Urinary bladder (tissue), 4 donors: ENCODE data around the gene BDKRB2. TPM values are rescaled to one million over a fixed set of nuclear protein-coding genes. Genes with fewer than 3 reads are reported as not detected.

Experiments
- DNase-seq: peaks from one replicate; pipeline ENCODE4 v3.0.0-alpha.2; 2015; ENCODE audit errors: extremely low spot score
- H3K27ac ChIP-seq: one replicate; pipeline ENCODE4 v1.5.1; 2013; ENCODE audit warnings: low read depth, mild to moderate bottlenecking, moderate library complexity
- H3K36me3 ChIP-seq: one replicate; pipeline ENCODE4 v1.6.1; 2013; ENCODE audit warnings: mild to moderate bottlenecking, moderate library complexity; ENCODE audit not compliant: insufficient read depth
- H3K4me1 ChIP-seq: one replicate; pipeline ENCODE4 v1.6.1; 2013; ENCODE audit warnings: mild to moderate bottlenecking, moderate library complexity; ENCODE audit not compliant: insufficient read depth
- H3K4me3 ChIP-seq: one replicate; pipeline ENCODE4 v1.5.1; 2013; ENCODE audit warnings: low read depth, low read length
- WGBS: extraction: QIAGEN DNeasy Blood & Tissue Kit; methylation state at CpG from one replicate; pipeline ENCODE4 v1.1.7; 2013; 5-methylcytosine and 5-hydroxymethylcytosine counted together
- polyA plus RNA-seq: library from polyadenylated mRNA; stranded (reverse); fragments of 200-250 nt; gene quantifications from one replicate; pipeline ENCODE4 v1.2.3, GENCODE V29; 2013
- total RNA-seq: library from RNA; depleted of rRNA; stranded (reverse); fragments of >200 nt; gene quantifications from one replicate; pipeline ENCODE4 v1.2.3, GENCODE V29; 2014
- donor health status: healthy with polysubstance abuse.
- donor health status: healthy.

Gene BDKRB2
- total RNA-seq, result 10.5 TPM
- polyA plus RNA-seq, result 30.5 TPM

DNA sequence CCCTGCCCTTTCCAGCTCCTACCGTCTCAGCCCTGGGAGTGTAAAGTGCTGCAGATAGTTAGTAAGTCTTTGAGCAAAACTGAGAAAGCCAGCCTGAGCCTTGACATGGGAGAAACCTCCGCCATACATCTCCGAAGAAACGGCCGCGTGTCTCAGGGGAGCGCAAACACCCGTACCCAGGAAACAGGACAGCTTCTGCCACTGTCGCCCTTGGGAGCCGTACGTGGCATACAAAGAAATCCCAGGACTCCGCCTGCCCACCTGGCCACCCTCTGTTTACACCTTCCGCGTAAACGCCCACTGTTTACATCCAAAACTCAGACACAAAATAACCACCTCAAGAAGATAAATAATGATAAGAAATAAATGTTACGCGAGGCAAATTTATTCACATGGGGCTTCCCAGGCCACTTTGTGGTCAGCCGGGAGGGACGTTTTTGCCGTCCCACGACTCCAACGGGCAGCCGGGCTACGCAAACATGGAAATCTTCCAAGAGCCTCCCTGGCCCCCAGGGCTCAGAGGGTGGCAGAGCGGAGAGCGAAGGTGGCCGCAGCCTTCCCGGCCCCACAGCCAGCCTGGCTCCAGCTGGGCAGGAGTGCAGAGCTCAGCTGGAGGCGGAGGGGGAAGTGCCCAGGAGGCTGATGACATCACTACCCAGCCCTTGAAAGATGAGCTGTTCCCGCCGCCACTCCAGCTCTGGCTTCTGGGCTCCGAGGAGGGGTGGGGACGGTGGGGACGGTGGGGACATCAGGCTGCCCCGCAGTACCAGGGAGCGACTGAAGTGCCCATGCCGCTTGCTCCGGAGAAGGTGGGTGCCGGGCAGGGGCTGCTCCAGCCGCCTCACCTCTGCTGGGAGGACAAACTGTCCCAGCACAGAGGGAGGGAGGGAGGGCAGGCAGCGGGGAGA is at the start of gene BDKRB2:
Gene BDKRB2 (plus strand): TSS at position 689 of the 908 bp plus-strand sequence. CDS start 32,269 bp downstream, outside the sequence.
- Histone ChIP-seq H3K4me3 (peak within 1 kb of the TSS; percentile 45), H3K36me3 (no peaks in the 10 kb centered on the region), H3K27ac (peak within 1 kb of the TSS; percentile 69), H3K4me1 (no peaks in the 10 kb centered on the region)
- DNase-seq, result peak; percentile 70
- WGBS, result 5% methylated on average over 41 of the region's 41 CpGs

- Histone ChIP-seq H3K4me3 (no peak overlapping the region), H3K36me3 (no peaks in the 10 kb centered on the region), H3K27ac (no peak overlapping the region), H3K4me1 (no peaks in the 10 kb centered on the region)
- WGBS, result 96% methylated on average over 2 of the region's 2 CpGs
- DNase-seq, result no peak
Observed at GRCh38 chr14:96154900-96155299, 49.7 kb upstream of the BDKRB2 start.

GRCh38 chr14:96156804-96157760 is 47.6 kb upstream of the BDKRB2 start:
- DNase-seq, result no peak
- Histone ChIP-seq H3K36me3 (no peaks in the 10 kb centered on the region), H3K4me3 (no peak overlapping the region), H3K4me1 (no peaks in the 10 kb centered on the region), H3K27ac (no peak overlapping the region)
- WGBS, result 81% methylated on average over 7 of the region's 7 CpGs

DNA sequence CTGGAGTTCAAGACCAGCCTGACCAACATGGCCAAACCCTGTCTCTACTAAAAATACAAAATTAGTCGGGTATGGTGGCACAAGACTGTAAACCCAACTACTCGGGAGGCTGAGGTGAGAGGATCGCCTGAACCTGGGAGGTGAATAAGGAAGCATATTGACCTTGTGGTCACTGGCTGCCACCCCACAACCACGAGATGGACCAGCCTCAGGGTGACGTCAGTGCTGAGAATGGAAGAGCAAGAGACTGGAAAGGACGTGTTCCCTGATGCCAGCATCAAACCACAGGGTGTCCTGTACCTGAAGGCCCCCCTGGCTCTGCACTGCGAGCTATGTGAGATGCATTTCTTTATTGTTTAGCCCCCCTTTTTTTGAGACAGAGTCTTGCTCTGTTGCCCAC is 45.9 kb upstream of the BDKRB2 start:
- no peak for DNase-seq
- Histone ChIP-seq H3K36me3 (no peaks in the 10 kb centered on the region), H3K4me3 (no peak overlapping the region), H3K4me1 (no peaks in the 10 kb centered on the region), H3K27ac (no peak overlapping the region)
- 94% methylated on average over 7 of the region's 7 CpGs for WGBS

DNA sequence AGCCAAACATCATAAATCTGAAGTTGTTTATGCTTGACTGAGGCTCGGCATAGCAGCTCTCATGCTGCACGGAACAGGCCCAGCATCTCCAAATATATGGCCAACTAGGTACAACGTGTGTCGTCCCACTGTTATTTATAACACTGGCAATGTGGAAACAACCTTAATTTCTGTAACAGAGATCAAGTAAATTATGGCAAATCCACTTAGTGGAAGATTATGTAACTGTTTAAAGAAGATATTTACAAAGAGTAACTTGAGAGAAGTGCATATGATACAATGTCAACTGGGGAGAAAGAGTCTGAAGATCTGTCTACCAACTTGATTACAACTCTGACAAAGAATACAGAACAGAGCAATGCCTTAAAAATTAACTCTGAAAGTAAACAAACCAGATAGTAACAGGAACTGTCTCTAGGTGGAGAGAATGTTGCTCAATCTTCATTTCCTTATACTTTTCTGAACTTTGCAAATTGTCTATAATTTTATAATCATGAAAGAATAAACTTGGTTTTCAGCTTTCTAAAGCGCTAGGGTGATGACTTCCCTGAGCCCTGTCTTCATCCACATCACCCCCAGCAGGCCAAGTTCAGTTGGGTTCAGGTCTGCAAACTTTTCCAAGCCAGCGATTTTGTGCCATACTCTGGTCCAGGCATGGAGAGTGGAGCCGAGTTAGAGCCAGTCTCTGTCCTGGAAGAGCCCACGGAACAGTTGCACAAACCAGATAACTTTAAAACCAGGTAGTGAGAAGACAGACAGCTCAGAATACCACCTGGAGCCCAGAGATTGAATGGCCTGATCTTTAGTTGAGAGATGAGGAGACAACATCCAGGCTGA is 44.3 kb upstream of the BDKRB2 start:
- no peaks in the 10 kb centered on the region for H3K4me1 ChIP-seq
- no peak for DNase-seq
- 63% methylated on average over 8 of the region's 8 CpGs for WGBS
- H3K36me3 ChIP-seq, result no peaks in the 10 kb centered on the region
- no peak overlapping the region for H3K4me3 ChIP-seq
- peak overlapping the region; percentile 28 for H3K27ac ChIP-seq

GRCh38 chr14:96160913-96161310 is 43.7 kb upstream of the BDKRB2 start:
- H3K36me3 ChIP-seq, result no peaks in the 10 kb centered on the region
- H3K4me1 ChIP-seq, result no peaks in the 10 kb centered on the region
- 97% methylated on average over 4 of the region's 4 CpGs for WGBS
- no peak overlapping the region for H3K4me3 ChIP-seq
- peak overlapping the region; percentile 28 for H3K27ac ChIP-seq
- DNase-seq, result no peak

- DNase-seq, result no peak
- WGBS, result 95% methylated on average over 2 of the region's 2 CpGs
- no peak overlapping the region for H3K4me3 ChIP-seq
- H3K4me1 ChIP-seq, result no peaks in the 10 kb centered on the region
- no peaks in the 10 kb centered on the region for H3K36me3 ChIP-seq
- H3K27ac ChIP-seq, result no peak overlapping the region
Observed at GRCh38 chr14:96161636-96162035, 43.0 kb upstream of the BDKRB2 start.

- DNase-seq, result no peak
- H3K4me1 ChIP-seq, result no peaks in the 10 kb centered on the region
- no peak overlapping the region for H3K27ac ChIP-seq
- H3K36me3 ChIP-seq, result no peaks in the 10 kb centered on the region
- no peak overlapping the region for H3K4me3 ChIP-seq
- WGBS, result 97% methylated on average over 6 of the region's 6 CpGs
Observed at GRCh38 chr14:96162265-96162664, 42.4 kb upstream of the BDKRB2 start.

GRCh38 chr14:96162741-96163140 is 41.9 kb upstream of the BDKRB2 start:
- DNase-seq, result no peak
- no peak overlapping the region for H3K4me3 ChIP-seq
- H3K4me1 ChIP-seq, result no peaks in the 10 kb centered on the region
- H3K27ac ChIP-seq, result no peak overlapping the region
- no peaks in the 10 kb centered on the region for H3K36me3 ChIP-seq
- 95% methylated on average over 4 of the region's 4 CpGs for WGBS

GRCh38 chr14:96164861-96165490 is 39.7 kb upstream of the BDKRB2 start:
- WGBS, result 87% methylated on average over 5 of the region's 5 CpGs
- Histone ChIP-seq H3K4me1 (no peaks in the 10 kb centered on the region), H3K36me3 (no peaks in the 10 kb centered on the region), H3K27ac (no peak overlapping the region), H3K4me3 (no peak overlapping the region)
- DNase-seq, result no peak

- Histone ChIP-seq H3K36me3 (no peaks in the 10 kb centered on the region), H3K4me3 (no peak overlapping the region), H3K27ac (no peak overlapping the region), H3K4me1 (no peaks in the 10 kb centered on the region)
- DNase-seq, result no peak
- 86% methylated on average over 12 of the region's 12 CpGs for WGBS
Observed at GRCh38 chr14:96165493-96166436, 38.9 kb upstream of the BDKRB2 start.
